ENCODE data around the gene ENTPD6.

- no peak for TF ChIP-seq FOXA1 (IDR thresholded peaks at IDR 0.05)
- TF ChIP-seq NFRKB (IDR thresholded peaks at IDR 0.05): no peak
- no peak for TF ChIP-seq TARDBP (IDR thresholded peaks at IDR 0.05)
- no peak for TF ChIP-seq PKNOX1 (IDR thresholded peaks at IDR 0.05)
- no peak for TF ChIP-seq FOXM1 (IDR thresholded peaks at IDR 0.05; ENCODE audit: borderline replicate concordance)
- no peak for TF ChIP-seq CTBP1 (IDR thresholded peaks at IDR 0.05; ENCODE audit: borderline replicate concordance)
- TF ChIP-seq HDGF (IDR thresholded peaks at IDR 0.05; ENCODE audit: borderline replicate concordance): no peak
- no peak for TF ChIP-seq SP1 (IDR thresholded peaks at IDR 0.05)
- TF ChIP-seq SUZ12 (IDR thresholded peaks at IDR 0.05): no peak
- TF ChIP-seq ZNF384 (IDR thresholded peaks at IDR 0.05): no peak
- no peak for TF ChIP-seq FOXK2 (IDR thresholded peaks at IDR 0.05)
Measured at GRCh38 chr20:25237610-25238318, 42.3 kb downstream of the ENTPD6 start.

Measured in HEK293T (cell line).